Lower leg skin (tissue), 4 donors: ENCODE results near the gene OBSCN. TPM values are rescaled to one million over a fixed set of nuclear protein-coding genes. Genes with fewer than 3 reads are reported as not detected.

Experiments used
- DNase-seq, 2 donors: peaks; one replicate each; pipeline ENCODE4 v3.0.0-alpha.2; 2019; ENCODE audit warnings: low spot score in 2 of 2
- H3K4me3 ChIP-seq: fragments of 200-600 bp; sonication (generic); 2 replicates; pipeline ENCODE4 v1.5.1; 2017; ENCODE audit warnings: mild to moderate bottlenecking, low read depth; ENCODE audit not compliant: poor library complexity, severe bottlenecking
- POLR2A ChIP-seq, 2 donors: fragments of 450-650 bp; IDR thresholded peaks; one replicate each; pipeline ENCODE4 v1.6.1; 2016 to 2017; ENCODE audit warnings: antibody characterized with exemption in 2 of 2, mild to moderate bottlenecking in 1 of 2, moderate library complexity in 1 of 2
- WGBS, 2 donors: methylation state at CpG; one replicate each; pipeline ENCODE4 v1.1.5; 2018; 5-methylcytosine and 5-hydroxymethylcytosine counted together
- intact Hi-C: fragments of 100-400 bp; cut with DNase I; formaldehyde crosslinking; loops from one replicate; pipeline ENCODE4 v1.15.0; 2023; ENCODE audit warnings: low total_unique reads
- total RNA-seq, 4 donors: library from RNA; depleted of rRNA; stranded (reverse); fragments of >200 nt; gene quantifications; one replicate each; pipeline ENCODE4 v1.1.0, GENCODE V29; 2016
- TF ChIP-seq, protein P1 (sequence below), 3 donors: fragments of 450-650 bp; IDR thresholded peaks; one replicate each; pipeline ENCODE4 v1.5.1; 2016; ENCODE audit warnings: antibody characterized with exemption in 3 of 3, mild to moderate bottlenecking in 3 of 3, moderate library complexity in 2 of 3

OBSCN gene
- total RNA-seq, 4 donors from 2014 or later = 7.4 to 39.2 (median 18.5) TPM

DNA sequence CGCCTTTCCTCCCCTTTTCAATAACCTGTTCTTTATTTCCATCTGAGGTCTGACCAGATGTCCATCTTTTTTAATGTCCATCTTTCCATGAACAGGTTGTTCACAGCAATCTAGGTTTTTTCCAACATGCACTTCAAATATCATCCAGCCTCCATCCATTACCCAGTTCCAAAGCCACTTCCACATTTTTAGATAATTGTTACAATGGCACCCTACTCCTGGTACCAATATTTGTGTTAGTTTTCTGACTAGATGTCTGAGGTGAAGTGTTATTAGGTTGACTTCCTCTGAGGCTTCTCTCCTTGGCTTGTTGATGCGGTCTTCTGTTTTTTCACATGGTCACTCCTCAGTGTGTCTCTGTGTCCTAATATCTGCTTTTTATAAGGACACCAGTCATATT is 89.4 kb downstream of the OBSCN start:
- H3K4me3 ChIP-seq = no peak overlapping the region
- no peak for DNase-seq
- TF ChIP-seq, protein P1, sequence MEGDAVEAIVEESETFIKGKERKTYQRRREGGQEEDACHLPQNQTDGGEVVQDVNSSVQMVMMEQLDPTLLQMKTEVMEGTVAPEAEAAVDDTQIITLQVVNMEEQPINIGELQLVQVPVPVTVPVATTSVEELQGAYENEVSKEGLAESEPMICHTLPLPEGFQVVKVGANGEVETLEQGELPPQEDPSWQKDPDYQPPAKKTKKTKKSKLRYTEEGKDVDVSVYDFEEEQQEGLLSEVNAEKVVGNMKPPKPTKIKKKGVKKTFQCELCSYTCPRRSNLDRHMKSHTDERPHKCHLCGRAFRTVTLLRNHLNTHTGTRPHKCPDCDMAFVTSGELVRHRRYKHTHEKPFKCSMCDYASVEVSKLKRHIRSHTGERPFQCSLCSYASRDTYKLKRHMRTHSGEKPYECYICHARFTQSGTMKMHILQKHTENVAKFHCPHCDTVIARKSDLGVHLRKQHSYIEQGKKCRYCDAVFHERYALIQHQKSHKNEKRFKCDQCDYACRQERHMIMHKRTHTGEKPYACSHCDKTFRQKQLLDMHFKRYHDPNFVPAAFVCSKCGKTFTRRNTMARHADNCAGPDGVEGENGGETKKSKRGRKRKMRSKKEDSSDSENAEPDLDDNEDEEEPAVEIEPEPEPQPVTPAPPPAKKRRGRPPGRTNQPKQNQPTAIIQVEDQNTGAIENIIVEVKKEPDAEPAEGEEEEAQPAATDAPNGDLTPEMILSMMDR (IDR thresholded peaks at IDR 0.05) = no peak
- no peak for TF ChIP-seq POLR2A (IDR thresholded peaks at IDR 0.05)
- intact Hi-C loops = no loop called here
- 96 to 99% methylated on average over 2 of the region's 2 CpGs for WGBS, 2 donors

DNA sequence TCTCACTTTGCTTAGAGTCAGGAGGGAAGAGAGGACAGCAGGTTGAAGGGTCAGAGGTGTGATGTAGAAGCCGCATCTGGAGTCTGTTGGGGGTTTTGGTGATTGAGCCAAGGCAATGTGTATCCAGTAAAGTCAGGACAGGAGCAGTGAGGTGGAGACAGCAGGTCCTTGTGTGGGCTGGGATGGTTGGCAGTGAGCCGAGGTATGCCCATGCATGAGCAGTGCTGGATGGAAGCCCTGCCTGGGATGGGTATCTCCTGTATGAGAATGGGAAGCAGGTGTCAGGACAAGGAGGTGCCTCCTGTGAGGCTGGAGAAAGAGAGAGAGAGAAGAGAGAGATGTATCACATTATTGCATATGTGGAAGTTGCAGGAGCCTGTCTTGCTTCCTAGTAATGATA is 90.0 kb downstream of the OBSCN start:
- TF ChIP-seq, protein P1 (IDR thresholded peaks at IDR 0.05) = no peak
- TF ChIP-seq POLR2A (IDR thresholded peaks at IDR 0.05) = no peak
- WGBS, 2 donors = 92 to 97% methylated on average over 2 of the region's 2 CpGs
- intact Hi-C loops = no loop called here

DNA sequence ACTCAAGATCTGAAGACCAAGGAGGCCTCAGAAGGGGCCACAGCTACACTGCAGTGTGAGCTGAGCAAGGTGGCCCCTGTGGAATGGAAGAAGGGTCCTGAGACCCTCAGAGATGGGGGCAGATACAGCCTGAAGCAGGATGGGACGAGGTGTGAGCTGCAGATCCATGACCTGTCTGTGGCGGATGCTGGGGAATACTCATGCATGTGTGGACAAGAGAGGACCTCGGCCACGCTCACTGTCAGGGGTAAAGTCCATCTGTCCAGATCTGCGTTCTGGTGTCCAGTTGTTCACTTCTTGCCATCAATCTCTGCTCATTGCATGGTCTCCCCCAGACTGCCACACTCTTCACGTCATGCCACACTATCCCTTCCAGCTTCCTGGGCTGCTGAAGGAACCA is 90.6 kb downstream of the OBSCN start:
- DNase-seq = no peak
- 73 to 88% methylated on average over 6 of the region's 6 CpGs for WGBS, 2 donors
- TF ChIP-seq POLR2A (IDR thresholded peaks at IDR 0.05) = no peak
- TF ChIP-seq, protein P1 (IDR thresholded peaks at IDR 0.05) = no peak
- no peak overlapping the region for H3K4me3 ChIP-seq
- intact Hi-C loops = no loop called here

More for the DNA sequence above, 90.0 kb downstream of the OBSCN start:
- no peak overlapping the region for H3K4me3 ChIP-seq
- DNase-seq = no peak

DNA sequence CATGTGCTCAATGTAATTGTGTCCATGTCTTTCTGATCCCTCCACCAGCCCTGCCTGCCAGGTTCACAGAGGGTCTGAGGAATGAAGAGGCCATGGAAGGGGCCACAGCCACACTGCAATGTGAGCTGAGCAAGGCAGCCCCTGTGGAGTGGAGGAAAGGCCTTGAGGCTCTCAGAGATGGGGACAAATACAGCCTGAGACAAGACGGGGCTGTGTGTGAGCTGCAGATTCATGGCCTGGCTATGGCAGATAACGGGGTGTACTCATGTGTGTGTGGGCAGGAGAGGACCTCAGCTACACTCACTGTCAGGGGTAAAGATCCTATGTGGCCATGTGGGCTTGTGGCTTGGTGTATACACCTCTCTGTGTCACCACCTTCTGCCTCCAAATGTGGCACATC is 91.4 kb downstream of the OBSCN start:
- WGBS, 2 donors = 90 to 95% methylated on average over 2 of the region's 2 CpGs
- intact Hi-C loops = no loop called here
- H3K4me3 ChIP-seq = no peak overlapping the region
- TF ChIP-seq, protein P1 (IDR thresholded peaks at IDR 0.05) = no peak
- no peak for TF ChIP-seq POLR2A (IDR thresholded peaks at IDR 0.05)
- DNase-seq = no peak

DNA sequence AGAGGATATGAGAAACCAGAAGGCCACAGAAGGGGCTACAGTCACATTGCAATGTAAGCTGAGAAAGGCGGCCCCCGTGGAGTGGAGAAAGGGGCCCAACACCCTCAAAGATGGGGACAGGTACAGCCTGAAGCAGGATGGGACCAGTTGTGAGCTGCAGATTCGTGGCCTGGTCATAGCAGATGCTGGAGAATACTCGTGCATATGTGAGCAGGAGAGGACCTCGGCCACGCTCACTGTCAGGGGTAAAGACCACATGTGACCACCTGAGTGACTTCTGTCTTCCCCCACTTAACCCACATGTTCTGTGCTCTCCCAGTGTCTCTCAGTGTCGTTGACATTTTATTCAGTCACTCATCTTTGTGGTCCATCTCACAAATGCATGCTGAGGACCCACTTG is 92.1 kb downstream of the OBSCN start:
- no peak overlapping the region for H3K4me3 ChIP-seq
- TF ChIP-seq, protein P1 (IDR thresholded peaks at IDR 0.05) = no peak
- no peak for TF ChIP-seq POLR2A (IDR thresholded peaks at IDR 0.05)
- 90 to 98% methylated on average over 7 of the region's 7 CpGs for WGBS, 2 donors
- intact Hi-C loops = no loop called here
- no peak for DNase-seq

DNA sequence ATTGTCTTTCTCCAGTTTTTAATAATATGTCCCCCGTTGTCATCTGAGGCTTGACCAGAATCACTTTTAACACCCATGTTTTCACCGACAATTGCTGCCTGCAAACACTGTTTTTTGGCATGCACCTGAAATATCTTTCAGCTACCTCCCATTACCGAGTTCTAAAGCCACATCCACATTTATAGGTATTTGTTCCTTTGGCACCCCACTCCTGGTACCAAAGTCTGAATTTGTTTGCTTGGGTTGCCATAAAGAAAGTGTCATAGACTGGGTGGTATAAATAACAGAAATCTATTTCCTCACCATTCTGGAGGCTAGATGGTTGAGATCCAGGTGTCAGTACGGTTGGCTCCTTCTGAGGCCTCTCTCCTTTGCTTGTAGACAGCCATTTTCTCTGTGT is 94.2 kb downstream of the OBSCN start:
- DNase-seq = no peak
- TF ChIP-seq POLR2A (IDR thresholded peaks at IDR 0.05) = no peak
- TF ChIP-seq, protein P1 (IDR thresholded peaks at IDR 0.05) = no peak
- WGBS, 2 donors = 94% methylated on average over 4 of the region's 4 CpGs
- intact Hi-C loops = no loop called here
- no peak overlapping the region for H3K4me3 ChIP-seq
